ENCODE measurements around the gene LRP6.
A peak's percentile ranks its signal among the peaks of the same experiment; 100 is the strongest.

Gene LRP6

DNA sequence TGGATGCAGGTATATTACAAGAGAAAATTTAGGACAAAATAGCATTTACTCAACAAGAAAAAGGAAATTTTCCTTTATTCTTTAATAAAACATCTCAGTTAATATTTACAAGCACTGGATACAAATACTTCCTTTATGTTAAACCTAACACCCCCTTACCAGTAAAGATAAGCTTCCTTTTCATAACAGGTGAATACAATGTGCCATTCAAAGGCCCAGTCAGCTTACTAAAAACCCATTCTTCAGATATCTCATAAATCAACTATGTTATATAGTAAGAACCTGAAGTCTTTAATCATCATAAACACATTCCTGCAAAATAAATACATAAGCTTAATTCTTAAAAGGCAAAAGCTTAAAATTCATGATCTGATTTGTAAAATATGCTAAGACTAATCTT, 52.6 kb downstream of the LRP6 start:
- ChIA-PET POLR2A (ENCODE audit: low non-redundant PET) (no interaction called here), CTCF (no interaction called here)
- DNase-seq (ENCODE audit: low spot score) = no peak
- TF ChIP-seq, protein P1, sequence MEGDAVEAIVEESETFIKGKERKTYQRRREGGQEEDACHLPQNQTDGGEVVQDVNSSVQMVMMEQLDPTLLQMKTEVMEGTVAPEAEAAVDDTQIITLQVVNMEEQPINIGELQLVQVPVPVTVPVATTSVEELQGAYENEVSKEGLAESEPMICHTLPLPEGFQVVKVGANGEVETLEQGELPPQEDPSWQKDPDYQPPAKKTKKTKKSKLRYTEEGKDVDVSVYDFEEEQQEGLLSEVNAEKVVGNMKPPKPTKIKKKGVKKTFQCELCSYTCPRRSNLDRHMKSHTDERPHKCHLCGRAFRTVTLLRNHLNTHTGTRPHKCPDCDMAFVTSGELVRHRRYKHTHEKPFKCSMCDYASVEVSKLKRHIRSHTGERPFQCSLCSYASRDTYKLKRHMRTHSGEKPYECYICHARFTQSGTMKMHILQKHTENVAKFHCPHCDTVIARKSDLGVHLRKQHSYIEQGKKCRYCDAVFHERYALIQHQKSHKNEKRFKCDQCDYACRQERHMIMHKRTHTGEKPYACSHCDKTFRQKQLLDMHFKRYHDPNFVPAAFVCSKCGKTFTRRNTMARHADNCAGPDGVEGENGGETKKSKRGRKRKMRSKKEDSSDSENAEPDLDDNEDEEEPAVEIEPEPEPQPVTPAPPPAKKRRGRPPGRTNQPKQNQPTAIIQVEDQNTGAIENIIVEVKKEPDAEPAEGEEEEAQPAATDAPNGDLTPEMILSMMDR (conservative IDR thresholded peaks at IDR 0.05; ENCODE audit: low read depth) = no peak
- H3K27ac ChIP-seq = no peak overlapping the region

DNA sequence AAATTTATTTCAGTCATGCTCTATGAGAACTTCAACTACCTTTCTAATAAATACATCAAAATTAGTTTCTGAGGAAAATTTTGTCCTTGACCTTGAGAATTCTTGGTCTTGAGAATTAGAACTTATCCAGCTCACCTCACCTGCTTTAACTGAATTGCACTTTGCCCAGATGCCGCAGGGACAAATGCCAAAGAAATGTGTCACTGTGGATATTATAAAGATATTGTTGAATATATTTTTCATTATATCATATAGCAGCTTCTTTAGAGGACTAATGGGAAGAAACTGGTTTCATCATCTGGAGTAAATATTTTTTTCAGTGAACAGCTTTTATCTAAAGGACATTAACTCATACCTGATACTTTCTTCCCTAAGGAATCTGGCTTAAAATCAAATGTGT, 54.1 kb downstream of the LRP6 start:
- peak; percentile 4 for DNase-seq (ENCODE audit: low spot score)
- no peak overlapping the region for H3K27ac ChIP-seq
- ChIA-PET CTCF (no interaction called here), POLR2A (ENCODE audit: low non-redundant PET) (no interaction called here)
- TF ChIP-seq, protein P1 (conservative IDR thresholded peaks at IDR 0.05; ENCODE audit: low read depth) = no peak

DNA sequence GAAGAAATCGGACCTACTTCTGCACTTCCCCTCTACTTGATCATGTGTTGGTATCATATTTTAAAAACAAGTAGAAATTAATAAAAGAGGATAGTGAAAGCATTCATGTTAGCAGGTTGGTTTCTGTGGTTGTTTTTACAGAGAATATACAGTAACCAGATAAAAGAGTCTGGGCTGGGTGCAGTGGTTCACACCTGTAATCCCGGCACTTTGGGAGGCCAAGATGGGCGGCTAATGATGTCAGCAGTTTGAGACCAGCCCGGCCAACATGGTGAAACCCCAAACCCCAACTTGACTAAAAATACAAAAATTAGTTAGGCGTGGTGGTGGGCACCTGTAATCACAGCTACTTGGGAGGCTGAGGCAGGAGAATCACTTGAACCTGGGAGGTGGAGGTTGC, 55.9 kb downstream of the LRP6 start:
- TF ChIP-seq, protein P1 (conservative IDR thresholded peaks at IDR 0.05; ENCODE audit: low read depth) = no peak
- DNase-seq (ENCODE audit: low spot score) = no peak

DNA sequence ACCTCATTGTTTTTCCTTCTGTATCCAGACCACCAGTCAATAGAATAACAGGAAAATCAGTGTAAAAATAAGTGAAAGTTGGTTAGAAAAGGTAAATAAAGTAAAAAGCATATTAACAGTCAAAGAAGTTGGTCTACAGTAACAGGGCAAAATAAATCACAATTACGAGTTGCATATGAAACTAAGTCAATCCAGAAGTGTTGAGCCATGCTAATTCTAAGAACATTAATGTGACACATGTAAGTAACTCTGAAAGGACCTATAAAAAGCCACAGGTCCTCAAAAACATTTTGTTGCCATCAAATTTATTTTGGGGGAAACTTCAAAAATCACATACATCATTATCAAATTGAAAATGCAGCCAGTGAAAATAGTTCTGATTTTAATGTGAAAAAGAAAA, 56.4 kb downstream of the LRP6 start:
- ChIA-PET CTCF (no interaction called here), POLR2A (ENCODE audit: low non-redundant PET) (no interaction called here)
- no peak for DNase-seq (ENCODE audit: low spot score)
- H3K27ac ChIP-seq = no peak overlapping the region
- TF ChIP-seq, protein P1 (conservative IDR thresholded peaks at IDR 0.05; ENCODE audit: low read depth) = no peak

More for the DNA sequence above, 55.9 kb downstream of the LRP6 start:
- ChIA-PET POLR2A (ENCODE audit: low non-redundant PET) (no interaction called here), CTCF (no interaction called here)
- no peak overlapping the region for H3K27ac ChIP-seq

DNA sequence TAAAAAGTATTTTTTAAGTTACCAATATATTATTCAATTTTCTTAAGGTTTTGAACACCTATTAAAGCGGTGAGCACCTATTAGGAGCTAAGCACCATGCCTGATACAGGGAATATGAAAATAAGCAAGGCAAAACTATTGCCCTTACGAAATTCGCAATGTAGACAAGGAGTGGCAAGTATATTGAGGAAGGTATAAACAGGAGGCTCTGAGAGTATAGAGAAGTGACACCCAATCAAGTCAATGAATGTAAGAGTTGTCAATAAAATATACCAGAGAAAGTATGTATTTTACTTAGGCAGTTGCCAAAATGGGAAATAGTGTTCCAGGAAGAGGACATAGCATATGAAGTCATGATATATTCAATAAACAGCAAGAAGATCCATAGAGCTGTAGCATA, 57.2 kb downstream of the LRP6 start:
- no peak overlapping the region for H3K27ac ChIP-seq
- no peak for DNase-seq (ENCODE audit: low spot score)
- ChIA-PET CTCF (interaction anchor here (0.8 kb wide), 1 partner anchor 15 kb away, joined by 4 read pairs; no protein-coding TSS in a partner anchor), POLR2A (ENCODE audit: low non-redundant PET) (no interaction called here)
- TF ChIP-seq, protein P1 (conservative IDR thresholded peaks at IDR 0.05; ENCODE audit: low read depth) = no peak

DNA sequence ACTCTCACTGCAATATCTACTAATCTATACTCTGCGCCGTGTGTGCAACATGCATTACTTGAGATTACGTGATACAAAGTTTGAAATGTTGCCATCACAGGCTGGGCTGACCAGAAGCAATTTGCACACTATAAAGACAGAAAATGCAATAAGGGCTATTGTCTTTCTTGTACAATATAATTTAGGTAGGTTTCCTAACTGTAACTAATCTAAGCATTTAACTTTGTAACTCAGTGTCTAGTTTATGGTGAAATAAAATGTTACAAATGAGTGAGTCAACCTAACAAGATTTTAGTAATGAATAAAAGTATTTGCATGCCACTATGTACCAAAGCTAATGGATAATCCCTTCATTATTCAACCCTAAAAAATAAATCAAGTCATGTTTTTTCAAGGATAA, 57.8 kb downstream of the LRP6 start:
- POLR2A ChIA-PET (ENCODE audit: low non-redundant PET) = no interaction called here
- no peak for DNase-seq (ENCODE audit: low spot score)
- H3K27ac ChIP-seq = no peak overlapping the region

More for the DNA sequence above, 57.8 kb downstream of the LRP6 start:
- TF ChIP-seq, protein P1 (conservative IDR thresholded peaks at IDR 0.05; ENCODE audit: low read depth) = no peak
- CTCF ChIA-PET = interaction anchor here (0.8 kb wide), 1 partner anchor 16 kb away, joined by 4 read pairs; no protein-coding TSS in a partner anchor

Data from RWPE1 (cell line).